ENCODE data around the gene KBTBD13. TPM values are rescaled to one million over a fixed set of nuclear protein-coding genes. Genes with fewer than 3 reads are reported as not detected.
"Not testable (repeated sequence)": the region's sequence is repeated elsewhere in the genome, so short reads cannot be mapped to it uniquely, and the experiment has no call there.

Gene KBTBD13
- total RNA-seq, 1 donor from 2014 or later, result not detected

DNA sequence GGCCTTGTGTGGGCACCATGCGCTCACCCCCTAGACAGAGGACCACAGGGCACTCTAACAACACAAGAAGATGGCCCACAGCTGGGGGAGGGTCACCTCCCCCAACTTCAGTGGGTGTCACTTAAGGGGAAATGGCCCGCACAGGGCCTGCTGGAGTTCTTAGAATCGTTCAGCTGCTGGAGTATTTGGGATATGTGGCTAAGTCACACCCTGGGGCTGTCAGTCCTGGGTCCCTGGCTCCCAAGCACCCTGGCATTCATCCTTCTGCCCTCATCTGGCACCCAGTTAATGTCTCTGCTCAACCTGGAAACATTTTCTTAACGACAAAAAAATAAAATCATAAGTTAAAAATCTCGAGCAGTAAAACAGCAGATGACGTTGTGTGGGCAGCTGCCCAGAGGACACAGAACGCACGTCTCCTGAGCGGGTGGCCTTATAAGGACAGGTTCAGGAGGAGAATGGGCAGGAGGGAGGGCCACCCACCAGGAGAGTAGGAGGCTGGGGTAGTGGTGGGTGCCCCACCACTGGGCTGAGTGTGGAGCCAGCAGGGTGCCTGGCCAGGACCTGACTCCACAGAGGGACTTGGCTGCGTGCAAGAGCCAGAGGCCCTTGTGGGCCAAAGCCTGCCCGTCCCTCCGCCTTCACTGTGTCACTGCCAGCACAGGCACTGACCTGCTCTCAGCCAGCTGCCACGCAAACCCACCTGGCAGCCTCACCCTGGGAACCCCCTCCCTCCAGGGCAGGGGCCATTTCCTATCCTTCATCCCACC, 11.5 kb downstream of the KBTBD13 start:
- intact Hi-C loops (cut with DNase I), result no loop called here

DNA sequence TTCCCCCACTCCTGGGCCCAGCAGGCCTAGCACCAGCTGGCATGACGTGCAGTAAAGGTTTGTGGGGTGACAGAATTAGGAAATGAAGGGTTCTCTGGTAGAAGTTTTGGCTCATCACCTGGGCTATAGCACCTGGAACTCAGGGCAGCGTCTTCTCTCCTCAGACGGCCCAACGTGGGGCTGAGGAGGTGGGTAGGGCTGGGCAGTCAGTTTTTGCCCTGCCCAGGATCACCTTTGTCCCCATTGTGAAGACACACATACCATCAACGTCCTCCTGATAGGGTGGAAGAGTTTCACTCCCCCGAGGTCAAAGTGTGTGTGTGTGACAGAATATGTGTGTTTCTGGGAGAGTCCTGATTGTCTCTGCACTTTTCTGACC, 12.1 kb downstream of the KBTBD13 start:
- intact Hi-C loops (cut with DNase I), result no loop called here
- H3K4me3 ChIP-seq, result no peak overlapping the region
- peak overlapping the region; percentile 81 for H3K27ac ChIP-seq
- peaks cover 4% of the 10 kb centered on the region for H3K36me3 ChIP-seq
- H3K4me1 ChIP-seq, result peaks cover 54% of the 10 kb centered on the region
- DNase-seq (no peak), ATAC-seq (peak in 1 of 2 donors; percentile 1)
- no peaks in the 10 kb centered on the region for H3K27me3 ChIP-seq (ENCODE audit: low read depth)
- TF ChIP-seq, protein P1, sequence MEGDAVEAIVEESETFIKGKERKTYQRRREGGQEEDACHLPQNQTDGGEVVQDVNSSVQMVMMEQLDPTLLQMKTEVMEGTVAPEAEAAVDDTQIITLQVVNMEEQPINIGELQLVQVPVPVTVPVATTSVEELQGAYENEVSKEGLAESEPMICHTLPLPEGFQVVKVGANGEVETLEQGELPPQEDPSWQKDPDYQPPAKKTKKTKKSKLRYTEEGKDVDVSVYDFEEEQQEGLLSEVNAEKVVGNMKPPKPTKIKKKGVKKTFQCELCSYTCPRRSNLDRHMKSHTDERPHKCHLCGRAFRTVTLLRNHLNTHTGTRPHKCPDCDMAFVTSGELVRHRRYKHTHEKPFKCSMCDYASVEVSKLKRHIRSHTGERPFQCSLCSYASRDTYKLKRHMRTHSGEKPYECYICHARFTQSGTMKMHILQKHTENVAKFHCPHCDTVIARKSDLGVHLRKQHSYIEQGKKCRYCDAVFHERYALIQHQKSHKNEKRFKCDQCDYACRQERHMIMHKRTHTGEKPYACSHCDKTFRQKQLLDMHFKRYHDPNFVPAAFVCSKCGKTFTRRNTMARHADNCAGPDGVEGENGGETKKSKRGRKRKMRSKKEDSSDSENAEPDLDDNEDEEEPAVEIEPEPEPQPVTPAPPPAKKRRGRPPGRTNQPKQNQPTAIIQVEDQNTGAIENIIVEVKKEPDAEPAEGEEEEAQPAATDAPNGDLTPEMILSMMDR (IDR thresholded peaks at IDR 0.05), result no peak
- no peaks in the 10 kb centered on the region for H3K9me3 ChIP-seq

More for the DNA sequence above, 11.5 kb downstream of the KBTBD13 start:
- TF ChIP-seq, protein P1 (IDR thresholded peaks at IDR 0.05), result no peak
- peaks cover 4% of the 10 kb centered on the region for H3K36me3 ChIP-seq
- ATAC-seq (peak; percentile 54 to 60), DNase-seq (peak; percentile 65)
- H3K4me1 ChIP-seq, result peaks cover 59% of the 10 kb centered on the region
- no peaks in the 10 kb centered on the region for H3K27me3 ChIP-seq (ENCODE audit: low read depth)
- peak overlapping the region; percentile 81 for H3K27ac ChIP-seq
- no peaks in the 10 kb centered on the region for H3K9me3 ChIP-seq
- H3K4me3 ChIP-seq, result no peak overlapping the region

DNA sequence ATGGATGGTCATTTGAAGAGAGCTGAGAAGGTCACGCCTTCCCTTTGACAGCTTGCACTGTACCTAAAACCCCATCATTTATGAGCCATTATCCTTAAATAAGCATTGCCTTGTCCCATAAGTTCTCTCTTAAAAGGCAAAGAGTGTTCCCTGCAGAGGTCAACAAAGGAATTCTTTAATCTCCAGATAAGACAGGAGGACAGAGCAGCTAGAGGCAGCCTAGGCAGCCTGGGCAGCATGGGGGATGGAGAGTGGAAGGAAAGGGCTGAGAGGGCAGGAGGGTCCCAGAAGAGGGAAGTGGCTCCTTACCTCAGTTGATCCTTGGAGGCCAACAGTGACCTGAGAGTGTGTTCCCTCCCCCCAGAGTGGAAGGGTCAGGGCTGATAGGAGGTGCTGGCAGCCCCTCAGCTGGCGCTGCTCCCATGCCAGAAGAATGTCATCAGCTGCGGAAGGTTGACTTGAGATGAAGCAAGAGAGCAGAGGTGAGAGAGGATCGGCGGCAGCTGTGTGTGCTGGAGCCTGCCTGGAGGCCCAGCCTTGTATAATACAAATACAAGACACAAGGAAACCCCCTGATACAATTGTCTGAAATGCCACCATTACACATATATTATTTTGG, 12.8 kb downstream of the KBTBD13 start:
- intact Hi-C loops (cut with DNase I), result no loop called here
- ATAC-seq, result peak; percentile 24 to 26
- H3K36me3 ChIP-seq, result peaks cover 4% of the 10 kb centered on the region
- peak overlapping the region; percentile 81 for H3K27ac ChIP-seq
- H3K4me3 ChIP-seq, result no peak overlapping the region
- peak; percentile 70 for DNase-seq
- TF ChIP-seq, protein P1 (IDR thresholded peaks at IDR 0.05), result no peak
- no peaks in the 10 kb centered on the region for H3K27me3 ChIP-seq (ENCODE audit: low read depth)
- peaks cover 47% of the 10 kb centered on the region for H3K4me1 ChIP-seq
- no peaks in the 10 kb centered on the region for H3K9me3 ChIP-seq

DNA sequence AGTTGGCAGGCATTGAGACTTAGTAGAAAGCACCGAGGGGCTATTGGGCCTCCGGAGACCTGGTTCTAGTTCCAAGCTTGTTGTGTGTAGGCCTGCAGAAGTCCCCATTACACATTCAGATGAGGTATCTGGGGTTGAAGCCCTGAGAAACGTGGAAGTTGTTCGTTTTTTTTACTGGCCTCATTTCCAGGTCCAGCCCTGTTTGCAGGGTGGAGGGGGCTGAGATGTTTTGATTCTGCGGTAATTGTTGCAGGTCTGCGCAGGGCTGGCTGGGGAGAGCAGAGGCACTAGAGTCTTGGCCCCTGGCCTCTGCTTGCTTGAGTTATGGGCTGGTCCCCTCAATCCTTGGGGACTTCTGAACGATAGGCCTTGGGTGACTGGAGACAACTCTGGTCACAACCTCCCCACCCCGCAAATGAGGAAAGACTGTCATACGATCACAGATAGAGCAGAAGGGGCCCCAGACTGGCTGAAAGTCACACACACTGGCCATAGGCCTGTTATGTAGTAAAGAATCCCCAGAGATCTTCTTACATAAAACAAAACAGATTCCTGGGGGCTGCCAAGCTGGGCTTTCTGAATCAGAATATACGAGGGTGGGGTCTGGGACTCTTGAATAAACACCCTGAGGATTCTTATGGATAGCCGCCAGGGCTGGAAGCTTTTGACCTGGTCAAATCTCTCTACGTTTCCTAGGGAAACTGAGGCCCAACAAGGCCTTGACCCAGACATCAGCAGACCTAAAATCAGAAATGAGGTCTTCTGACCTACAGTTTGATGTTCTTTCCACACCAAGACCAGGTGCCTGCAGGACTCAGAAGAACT, 15.6 kb downstream of the KBTBD13 start:
- Histone ChIP-seq H3K9me3 (no peaks in the 10 kb centered on the region), H3K36me3 (peaks cover 4% of the 10 kb centered on the region), H3K27ac (no peak overlapping the region), H3K27me3 (ENCODE audit: low read depth) (no peaks in the 10 kb centered on the region), H3K4me1 (peaks cover 20% of the 10 kb centered on the region), H3K4me3 (no peak overlapping the region)
- intact Hi-C loops (cut with DNase I), result no loop called here
- no peak for DNase-seq
- TF ChIP-seq, protein P1 (IDR thresholded peaks at IDR 0.05), result no peak
- ATAC-seq, result no peak

DNA sequence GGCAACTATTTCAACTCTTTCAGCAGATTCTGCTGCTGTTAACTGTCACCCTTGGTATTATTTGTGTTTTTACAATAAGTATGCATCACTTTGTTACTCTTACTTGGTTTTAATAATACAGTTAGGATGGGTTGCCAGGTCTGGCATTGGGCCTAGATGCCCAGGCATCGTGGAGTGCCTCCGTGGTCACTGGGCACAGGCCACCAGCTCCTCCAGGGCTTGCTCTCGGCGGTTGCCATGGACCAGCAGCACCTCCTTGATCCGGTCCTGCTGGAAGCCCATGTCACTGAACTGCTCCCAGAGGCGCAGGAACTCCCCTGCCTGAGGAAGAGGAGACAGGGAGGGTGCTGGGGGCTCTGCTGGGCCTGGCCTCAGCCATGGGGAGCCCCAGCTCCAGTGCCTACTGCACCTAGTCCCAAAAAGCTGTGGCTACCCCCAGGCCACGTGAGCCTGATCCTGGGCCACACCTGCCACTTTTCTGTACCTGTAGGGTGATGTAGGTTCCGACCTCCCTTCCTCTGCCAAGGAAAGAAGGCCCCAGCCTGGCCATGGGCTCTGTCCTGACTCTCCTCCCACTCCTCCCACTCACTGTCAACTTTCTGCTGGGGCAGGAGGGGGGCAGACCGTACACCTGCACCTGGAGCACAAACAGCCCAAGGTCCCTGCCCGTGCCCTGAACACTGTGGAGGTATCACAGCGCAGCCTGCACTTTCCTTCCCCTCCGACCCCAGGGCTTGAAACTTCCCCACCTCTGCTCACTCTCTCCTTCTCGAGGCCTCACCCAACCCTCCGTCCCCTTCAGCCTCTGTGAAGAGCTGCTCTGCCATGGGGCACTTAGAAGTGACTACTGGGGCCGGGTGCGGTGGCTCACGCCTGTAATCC, 16.6 kb downstream of the KBTBD13 start:
- ATAC-seq, result no peak
- H3K27ac ChIP-seq, result no peak overlapping the region
- TF ChIP-seq, protein P1 (IDR thresholded peaks at IDR 0.05), result no peak
- DNase-seq, result no peak
- H3K9me3 ChIP-seq, result no peaks in the 10 kb centered on the region
- H3K4me1 ChIP-seq, result peaks cover 10% of the 10 kb centered on the region
- no peak overlapping the region for H3K4me3 ChIP-seq
- peaks cover 14% of the 10 kb centered on the region for H3K36me3 ChIP-seq
- intact Hi-C loops (cut with DNase I), result no loop called here
- no peaks in the 10 kb centered on the region for H3K27me3 ChIP-seq (ENCODE audit: low read depth)

DNA sequence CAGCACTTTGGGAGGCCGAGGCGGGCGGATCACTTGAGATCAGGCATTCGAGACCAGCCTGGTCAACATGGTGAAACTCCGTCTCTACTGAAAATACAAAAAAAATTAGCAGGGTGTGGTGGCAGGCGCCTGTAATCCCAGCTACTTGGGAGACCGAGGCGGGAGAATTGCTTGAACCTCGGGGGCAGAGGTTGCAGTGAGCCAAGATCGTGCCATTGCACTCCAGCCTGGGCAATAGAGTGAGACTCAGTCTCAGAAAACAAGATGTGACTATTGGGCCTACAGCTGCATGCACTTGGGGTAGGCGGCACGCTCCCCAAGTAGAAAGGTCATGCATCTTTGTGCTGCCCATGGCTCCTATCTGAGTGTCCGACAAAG, 17.2 kb downstream of the KBTBD13 start:
- DNase-seq; H3K27ac ChIP-seq; H3K4me1 ChIP-seq; ATAC-seq; H3K9me3 ChIP-seq; intact Hi-C loops (cut with DNase I); H3K27me3 ChIP-seq (ENCODE audit: low read depth); H3K4me3 ChIP-seq: not testable (repeated sequence)
- H3K36me3 ChIP-seq, result peaks cover 20% of the 10 kb centered on the region
